ENCODE results near the gene ROR2.
"Not testable (repeated sequence)": the region's sequence is repeated elsewhere in the genome, so short reads cannot be mapped to it uniquely, and the experiment has no call there.

Gene ROR2

DNA sequence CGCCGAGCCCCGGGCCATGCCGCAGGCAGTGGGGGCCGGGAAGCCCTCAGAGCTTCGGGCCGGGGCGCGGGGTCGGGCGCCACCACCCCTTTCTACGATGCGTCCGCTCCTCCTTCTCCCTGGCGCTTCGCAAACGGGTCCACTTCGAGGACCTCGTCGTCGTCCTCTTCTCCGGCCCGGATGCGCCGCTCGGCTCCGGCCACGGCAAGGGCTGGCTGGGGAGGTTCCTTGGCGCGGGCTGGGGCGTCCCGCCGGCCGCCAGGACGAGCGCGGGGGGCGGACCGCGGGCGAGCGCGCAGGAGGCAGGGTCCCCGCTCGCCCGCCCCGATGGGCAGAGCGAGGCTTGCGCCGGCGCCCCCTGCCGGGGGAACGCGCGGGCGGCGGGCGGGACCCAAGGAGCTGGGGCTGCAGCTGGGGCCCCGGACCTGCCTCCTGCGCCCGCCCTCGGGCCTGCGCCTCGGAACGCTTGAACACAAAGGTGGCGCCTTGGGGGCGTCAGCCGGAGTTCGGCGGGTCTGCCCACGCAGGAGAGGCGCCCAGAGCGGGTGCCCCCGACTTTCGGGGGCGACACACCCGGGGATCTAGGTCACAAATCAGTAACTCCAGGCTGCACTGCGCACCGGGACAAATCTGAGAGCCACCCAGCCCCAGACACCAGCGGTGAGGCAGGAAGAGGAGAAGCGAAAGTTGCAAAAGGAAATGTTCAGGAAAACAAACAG is at the start of gene ROR2:
Gene ROR2, minus strand, starts transcription at position 283 of the 719 bp plus-strand sequence.
- no peak for DNase-seq (ENCODE audit: low read depth, low spot score)

DNA sequence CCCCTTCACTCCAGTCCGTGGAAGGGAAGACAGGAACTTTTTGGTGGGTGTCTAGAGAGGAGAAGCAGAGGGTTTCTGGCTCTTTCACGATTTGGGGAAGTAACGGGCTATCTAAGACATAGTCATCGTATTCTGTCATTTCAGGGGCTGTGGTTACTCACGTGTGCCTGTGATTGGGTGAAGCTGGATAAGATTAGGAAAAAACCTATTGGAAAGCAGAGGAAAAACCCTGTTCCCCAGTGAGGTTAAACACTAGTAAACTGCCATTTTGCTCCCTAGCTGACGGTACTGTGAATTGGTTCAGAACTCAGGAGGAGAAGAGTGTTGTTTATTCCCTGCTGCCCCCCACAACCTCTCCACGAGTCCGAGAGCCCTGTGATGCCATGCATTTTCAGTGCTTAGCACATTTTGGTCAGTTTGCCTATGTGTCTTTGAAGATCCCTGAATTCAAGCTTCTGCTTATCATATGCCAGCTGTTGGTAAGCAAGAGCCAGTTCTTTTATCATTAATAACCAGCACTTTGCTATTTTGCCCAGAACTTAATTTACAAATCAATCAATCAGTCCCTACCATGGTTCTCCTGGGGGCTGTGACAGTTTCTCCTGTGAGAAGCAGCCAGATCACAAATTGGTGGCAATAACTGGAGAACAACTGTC is 45.1 kb upstream of the ROR2 start:
- no peak for DNase-seq (ENCODE audit: low read depth, low spot score)

DNA sequence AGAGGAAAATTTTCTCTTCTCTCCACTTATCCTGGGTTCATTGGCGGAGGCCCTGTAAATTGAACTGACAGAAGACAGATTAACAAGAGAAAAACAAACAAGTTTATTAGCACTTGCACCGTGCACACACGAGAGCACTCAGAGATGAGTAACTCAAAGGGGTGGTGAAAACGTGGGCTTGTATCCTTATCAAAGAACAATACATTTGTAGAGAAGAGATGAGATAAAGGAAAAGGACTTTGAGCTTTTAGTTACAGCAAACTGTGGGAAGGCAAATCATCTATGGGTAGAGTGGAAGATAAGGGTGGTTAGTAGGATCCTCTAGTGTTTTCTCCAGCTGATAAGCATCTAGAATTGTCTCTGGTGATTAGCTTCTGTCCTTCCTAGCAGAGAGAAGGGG is 44.4 kb upstream of the ROR2 start:
- DNase-seq (ENCODE audit: low read depth, low spot score): no peak

DNA sequence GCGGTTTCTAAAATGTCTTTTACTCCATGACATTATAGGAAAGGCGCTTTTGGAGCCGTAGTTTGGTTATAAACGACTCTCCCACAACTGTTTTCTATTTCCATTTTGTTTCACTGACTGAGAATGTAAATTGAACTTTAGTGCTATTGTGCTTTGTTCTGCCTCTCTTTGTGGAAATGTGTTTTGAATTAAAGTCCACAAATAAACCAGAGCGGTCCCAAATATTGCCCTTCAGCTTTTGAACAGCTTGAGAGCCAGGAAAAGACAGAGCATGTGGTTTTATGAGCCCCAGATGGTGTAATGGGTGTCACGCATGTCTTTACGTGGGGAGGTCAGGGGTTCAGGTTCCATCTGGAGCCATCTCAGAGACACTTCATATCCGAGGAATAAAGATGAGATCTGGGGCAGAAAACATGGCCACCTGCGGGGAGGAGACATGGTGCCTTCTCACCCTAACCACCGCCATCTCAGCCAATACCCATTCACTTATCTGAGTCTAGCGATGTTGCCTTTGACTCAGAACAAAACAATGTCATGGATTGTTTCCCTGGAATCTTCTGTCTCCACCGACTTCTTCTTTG is 42.5 kb upstream of the ROR2 start:
- no peak for DNase-seq (ENCODE audit: low read depth, low spot score)

DNA sequence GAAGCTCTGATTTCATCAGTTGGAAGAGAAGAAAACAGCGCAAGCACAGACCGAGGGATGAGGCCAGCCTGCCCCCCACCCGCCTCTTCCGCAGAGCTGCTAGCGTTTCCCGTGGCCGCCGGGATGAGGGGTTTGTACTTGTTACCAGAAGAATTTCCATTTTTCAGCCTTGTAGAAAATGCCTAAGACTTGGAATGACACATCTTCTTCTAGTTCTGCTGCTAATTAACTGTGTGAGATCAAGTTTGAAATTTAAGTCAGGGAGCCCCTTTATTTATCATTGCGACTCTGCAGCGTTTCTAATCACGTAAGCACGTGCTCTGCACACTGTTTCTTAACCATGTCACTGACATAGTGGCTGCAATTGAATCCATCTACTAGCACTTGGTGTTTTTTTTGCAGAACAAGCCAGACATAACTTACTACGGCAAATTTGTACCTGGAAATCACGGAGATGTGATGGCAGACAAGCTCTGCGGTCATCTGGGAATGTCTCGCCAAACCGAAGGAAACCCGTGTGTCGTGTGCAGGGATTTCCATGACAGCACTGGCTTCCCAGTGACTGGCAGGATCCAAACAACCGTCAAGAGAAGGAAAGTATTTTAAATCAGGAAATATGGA is 41.8 kb upstream of the ROR2 start:
- no peak for DNase-seq (ENCODE audit: low read depth, low spot score)

DNA sequence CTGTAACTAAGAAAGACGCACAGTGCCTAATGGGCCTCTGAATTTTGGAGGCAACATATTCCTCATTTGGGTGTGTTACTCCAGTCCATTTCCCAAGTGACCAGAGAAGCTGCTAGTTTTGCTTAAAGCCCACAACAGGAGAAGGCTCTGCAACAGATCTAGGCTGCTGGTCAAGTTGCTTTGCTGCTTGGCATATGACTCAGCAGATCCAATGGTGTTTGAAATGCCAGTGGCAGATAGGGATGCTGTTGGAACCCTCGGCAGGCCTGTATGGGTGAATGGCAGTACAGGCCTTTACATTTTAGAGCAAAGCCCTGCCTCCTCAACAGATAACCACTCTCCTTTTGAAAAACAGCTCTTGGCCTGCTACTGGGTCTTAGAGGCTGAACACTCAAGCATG is 36.2 kb upstream of the ROR2 start:
- no peak for DNase-seq (ENCODE audit: low read depth, low spot score)

DNA sequence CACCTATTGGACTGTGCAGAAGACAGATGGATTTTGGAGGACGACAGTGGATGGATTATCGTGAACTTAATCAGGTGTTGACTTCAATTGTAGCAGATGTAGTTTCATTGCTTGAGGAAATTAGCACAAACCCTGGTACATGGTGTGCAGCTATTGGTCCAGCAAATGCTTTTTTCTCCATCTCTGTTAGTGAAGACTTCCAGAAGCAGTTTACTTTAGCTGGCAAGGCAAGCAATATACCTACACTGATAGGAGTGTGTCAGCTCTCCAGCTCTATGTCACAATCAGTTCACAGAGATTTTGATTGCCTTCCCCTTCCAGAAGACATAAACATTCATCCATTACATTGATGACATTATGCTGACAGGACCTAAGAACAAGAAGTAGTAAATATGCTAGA is 35.7 kb upstream of the ROR2 start:
- no peak for DNase-seq (ENCODE audit: low read depth, low spot score)

DNA sequence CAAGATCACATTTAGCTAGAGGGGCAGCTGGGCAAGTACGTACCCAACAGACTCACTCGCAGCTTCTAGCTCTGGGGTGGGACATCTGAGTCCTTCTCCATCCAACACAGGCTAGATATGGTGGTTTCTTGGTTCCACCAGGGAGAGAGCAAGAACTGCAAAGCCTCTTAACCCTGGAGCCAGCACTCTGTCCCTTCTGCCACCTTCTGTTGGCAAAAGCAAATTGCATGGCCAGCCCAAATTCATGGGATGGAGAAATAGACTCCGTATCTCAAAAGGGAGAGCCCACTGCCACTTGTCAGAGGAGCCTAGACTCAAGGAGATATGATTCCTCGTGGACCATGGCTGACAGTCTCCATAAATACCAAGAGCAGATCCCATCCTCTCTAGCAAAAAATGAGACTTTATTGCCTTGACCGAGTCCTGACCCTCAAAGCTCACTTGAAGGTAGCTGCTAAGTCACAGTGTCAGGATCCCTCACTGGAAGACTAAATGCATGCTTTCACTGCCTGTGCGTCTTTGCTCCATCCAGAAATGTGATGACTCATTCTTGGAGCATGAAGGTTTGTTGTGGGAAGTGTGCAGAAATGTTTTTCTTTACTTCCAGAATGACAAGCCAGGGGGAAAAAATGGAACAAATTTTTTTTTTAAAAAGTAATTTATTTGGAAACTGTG is 28.8 kb upstream of the ROR2 start:
- no peak for DNase-seq (ENCODE audit: low read depth, low spot score)

DNA sequence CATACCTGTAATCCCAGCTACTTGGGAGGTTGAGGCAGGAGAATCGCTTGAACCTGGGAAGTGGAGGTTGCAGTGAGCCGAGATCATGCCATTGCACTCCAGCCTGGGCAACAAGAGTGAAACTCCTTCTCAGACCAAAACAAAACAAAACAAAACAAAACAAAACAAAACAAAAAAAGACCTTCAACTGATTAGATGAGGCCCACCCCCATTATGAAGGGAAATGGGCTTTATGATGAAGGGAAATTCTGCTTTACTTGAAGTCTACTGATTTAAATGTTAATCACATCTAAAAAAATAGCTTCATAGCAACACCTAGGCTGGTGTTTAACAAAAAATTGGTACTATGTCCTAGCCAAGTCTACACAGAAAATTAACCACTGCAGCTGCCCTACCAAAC is 25.2 kb upstream of the ROR2 start:
- not testable (repeated sequence) for DNase-seq (ENCODE audit: low read depth, low spot score)

DNA sequence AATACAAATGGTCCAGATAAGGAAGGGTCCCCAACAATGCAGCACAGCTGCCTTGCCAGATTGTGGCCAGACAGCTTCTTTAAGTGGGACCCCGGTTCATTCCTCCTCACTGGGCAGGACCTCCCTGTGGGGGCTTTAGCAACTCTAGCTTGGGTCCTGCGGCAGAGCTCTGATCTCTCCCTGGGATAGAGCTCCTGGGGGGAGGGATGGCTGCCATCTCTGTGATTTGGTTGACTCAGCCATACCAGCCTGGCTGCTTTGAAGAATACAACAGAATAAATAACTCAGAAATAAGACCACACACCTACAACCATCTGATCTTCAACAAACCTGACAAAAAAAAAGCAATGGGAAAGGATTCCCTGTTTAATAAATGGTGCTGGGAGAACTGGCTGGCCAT is 22.7 kb upstream of the ROR2 start:
- DNase-seq (ENCODE audit: low read depth, low spot score): no peak

DNA sequence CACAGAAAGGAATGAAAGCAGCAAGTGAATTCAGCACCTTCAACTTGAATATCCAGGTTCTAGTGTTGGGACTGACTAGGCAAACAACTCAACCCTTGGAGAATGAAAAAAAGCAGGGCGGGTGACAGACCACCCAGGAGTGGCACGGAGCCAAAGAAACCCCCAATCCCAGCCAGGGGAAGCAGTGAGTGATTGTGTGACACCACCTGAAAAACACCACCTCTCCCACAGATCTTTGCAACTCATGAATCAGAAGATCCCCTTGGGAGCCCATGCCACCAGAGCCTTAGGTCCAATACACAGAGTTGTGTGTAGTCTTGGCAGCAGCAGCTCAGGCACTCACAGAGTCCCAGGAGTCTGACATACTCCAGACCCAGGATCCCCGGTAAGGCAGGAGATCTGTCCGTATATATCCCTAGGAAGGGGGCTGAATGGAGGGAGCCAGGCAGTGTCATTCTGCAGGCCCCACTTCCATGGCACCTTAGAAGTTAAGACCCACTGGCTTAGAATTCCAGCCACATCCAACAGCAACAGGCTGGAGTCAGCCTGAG is 22.1 kb upstream of the ROR2 start:
- DNase-seq (ENCODE audit: low read depth, low spot score): no peak

DNA sequence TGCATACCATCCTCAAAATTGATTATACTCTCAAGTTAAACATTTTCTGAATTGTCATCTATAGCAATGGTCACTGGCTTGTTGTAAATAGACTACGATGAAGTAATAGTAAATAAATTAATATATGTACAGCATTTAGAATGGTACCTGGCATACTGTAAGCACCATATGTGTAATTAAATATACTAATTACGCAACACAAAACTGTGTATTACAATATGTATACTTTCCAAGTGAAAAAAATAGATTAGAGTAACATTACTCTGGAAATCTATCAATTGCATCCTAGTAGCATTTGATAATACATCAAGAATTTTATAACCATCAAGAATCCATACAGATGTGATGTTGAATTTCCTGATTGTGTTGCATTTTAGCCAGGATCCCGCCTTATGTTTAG is 17.2 kb upstream of the ROR2 start:
- DNase-seq (ENCODE audit: low read depth, low spot score): no peak

DNA sequence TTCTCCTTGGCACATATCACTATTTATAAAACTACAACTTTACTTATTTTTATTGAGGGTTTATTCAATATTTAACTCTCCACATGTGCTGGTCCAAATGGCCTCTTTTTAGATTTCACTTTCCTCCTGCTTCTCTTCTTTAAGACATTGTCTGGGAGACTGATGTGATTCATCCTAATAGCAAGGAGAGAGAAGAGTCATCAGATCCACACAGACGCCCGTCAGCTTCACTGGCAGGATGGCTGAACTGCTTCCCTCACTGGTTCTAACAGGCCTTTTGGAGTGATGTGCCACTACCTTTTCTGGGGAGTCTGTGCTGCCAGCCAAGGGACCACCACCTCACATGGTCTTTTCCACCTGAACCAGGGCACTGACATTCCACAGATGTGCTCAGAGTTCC is 16.5 kb upstream of the ROR2 start:
- no peak for DNase-seq (ENCODE audit: low read depth, low spot score)

DNA sequence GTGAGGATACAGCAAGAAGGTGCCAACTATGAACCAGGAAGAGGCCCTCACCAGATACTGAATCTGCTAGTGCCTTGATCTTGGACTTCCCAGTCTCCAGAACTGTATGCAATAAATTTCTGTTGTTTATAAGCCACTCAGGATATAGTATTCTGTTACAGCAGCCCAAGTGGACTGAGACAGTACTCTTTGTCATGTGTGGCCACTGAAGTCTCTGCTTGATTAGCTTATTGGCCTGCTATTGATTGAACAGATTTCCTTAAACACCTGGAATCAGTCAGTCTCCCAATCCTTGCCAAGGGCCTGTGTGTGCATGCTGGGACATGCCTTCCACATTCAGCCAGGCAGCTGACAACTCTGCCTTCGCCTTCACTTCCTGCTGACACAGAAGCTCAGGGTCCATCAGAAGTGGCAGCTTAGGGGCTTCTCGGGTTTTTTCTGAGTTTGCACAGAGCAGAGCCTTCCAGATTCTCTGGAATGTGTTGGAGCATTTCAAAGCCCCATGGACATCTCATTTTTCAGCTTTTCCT is 13.7 kb upstream of the ROR2 start:
- no peak for DNase-seq (ENCODE audit: low read depth, low spot score)

DNA sequence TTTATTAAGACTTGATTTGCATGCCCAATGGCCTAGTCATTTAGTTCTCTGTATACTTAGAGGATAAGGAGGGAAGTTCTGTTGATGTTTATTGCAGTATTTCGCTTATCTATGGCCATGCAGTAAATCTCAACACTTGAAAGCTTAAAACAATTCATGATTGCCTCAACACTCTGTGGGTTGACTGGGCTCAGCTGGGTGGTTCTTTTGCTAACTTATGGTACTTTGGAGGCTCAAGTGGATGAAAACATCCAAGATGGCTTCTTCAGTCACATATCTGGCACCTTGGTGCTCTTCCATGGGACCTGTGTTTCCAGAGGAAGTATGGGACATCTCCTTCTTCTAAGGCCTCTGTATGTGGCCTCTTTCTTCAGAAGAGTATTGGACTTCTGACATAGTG is 10.3 kb upstream of the ROR2 start:
- no peak for DNase-seq (ENCODE audit: low read depth, low spot score)

DNA sequence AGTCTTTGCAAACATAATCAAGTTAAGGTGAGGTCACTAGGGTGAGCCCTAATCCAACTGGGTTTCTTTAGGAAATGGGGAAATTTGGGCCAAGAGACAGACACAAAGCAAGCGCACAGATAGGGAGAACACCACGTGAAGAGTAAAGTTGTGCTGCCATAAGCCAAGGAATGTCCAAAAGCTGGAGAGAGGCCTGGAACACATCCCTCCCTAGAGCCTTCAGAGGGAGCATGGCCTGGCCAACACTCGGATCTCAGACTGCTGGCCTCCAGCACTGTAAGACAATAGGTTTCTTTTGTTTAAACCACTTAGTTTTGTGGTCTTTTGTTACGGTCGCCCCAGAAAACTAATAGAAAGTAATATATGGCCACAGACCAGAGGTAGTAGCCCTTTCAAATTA is 8.1 kb upstream of the ROR2 start:
- DNase-seq (ENCODE audit: low read depth, low spot score): no peak

DNA sequence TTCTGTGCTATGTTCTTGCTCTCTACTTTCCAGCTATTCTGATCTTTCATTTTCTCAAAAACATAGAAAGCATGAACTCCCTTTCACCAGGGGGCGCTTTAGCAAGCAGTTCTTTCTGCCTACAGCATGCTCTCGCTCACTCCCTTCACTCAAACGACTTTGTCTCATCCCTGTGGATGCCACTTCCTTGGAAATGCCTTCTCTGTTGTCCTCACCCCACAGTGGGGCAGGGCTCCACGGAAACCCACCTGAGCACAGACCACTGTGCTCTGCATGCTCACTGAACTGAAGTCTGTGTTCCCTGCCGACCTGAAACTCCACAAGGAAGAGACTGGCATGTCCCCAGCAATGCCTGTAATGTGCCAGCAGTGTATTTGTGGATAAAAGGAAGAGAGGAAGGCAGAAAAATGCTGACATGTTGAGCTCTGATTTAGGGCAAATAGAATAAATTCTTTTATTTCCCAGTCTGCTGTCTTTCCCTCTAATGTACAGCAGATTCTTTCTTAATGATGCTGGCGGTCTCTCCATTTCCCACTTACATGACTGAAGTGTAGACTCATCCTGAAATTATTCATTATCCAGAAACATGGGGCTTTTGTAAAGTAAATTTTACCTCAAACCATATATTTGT is 4.9 kb upstream of the ROR2 start:
- DNase-seq (ENCODE audit: low read depth, low spot score): no peak

DNA sequence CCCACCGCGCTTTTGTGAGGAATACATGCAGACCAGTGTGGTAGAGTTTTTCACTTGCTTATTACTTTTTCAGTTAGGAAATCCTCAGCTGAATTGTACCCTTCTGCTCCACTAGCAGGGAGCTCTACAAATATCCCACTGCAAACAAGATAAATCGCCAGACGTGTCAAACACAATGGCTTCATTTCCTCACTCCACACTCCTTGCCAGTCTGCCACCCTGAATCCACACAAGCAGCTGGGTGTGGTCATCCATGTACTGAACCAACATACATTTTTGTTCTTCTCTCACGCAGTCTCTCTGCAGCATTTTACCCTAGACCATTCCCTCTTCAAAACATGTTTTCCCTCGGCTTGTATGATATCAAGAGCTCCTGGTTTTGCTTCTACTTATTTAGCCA is 3.7 kb upstream of the ROR2 start:
- no peak for DNase-seq (ENCODE audit: low read depth, low spot score)

DNA sequence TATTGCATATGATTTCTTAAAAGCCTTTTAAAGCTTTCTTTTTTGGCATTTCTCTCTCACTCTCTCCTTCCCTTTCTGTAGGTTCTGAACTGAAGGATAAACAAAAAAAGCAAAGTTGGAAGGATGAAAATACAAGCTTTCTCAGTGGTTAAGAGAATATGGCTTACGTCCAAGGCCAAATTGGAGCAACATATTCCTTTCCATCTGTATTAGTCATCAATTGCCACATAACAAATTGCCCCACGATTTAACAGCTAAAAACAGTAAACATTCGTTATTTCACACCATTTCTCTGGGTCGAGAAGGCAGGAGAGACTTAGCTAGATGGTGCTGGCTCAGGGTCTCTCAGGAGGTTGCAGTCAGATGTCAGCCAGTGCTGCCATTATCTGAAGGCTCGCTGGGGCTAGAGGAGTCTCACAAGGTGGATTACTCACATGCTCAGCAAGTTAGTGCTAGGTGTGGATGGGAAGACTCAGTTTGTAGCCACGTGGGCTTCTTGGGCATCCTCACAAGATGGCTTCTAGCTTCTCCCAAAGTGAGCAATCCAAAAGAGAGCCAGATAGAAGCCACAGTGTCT is 2.0 kb upstream of the ROR2 start:
- no peak for DNase-seq (ENCODE audit: low read depth, low spot score)

DNA sequence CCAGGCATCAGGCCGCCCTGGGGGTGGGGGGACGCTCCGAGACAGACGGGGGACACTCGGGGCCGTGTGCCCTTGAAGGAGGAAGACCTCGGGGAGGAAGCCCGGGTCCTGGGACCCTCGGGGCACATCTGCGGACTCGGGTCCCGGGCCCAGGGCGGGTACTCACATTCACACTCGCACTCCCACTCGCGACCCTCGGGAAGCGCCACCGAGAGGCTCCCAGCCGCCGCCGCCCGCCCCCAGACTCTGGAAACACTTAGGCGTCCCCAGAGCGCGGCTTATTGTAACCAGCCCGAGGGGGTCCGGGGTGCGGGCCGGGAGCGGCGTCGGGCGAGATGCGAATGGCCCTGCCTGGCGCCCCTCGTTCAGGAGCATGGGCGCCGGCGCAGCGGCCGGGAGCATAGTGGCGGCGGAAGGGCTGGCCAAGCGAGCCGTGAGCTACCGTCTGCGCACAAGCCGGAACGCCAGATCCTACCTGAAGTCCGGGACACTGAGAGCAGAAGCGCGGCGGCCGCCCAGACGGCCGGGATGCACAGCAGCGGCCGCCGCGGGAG is 559 bp downstream of the ROR2 start:
- DNase-seq (ENCODE audit: low read depth, low spot score): no peak

All from activated naive CD8-positive, alpha-beta T cell treated with anti-CD3 and anti-CD28 coated beads, Interleukin-2, amount 50 U/mL, for 16 hours (primary cell).